Caco-2 (cell line): ENCODE results near the gene ATP2C1. TPM values are rescaled to one million over a fixed set of nuclear protein-coding genes. Genes with fewer than 3 reads are reported as not detected.

ENCODE experiments used
- BruUV-seq: library from RNA; stranded (reverse); fragments of 400-500 nt; replicated peaks from 2 replicates; lab custom pipeline; 2021; lab: Mats Ljungman, UMichigan
- CTCF ChIA-PET: fragments of 300-600 bp; sonication (Branson Sonifier 250); formaldehyde crosslinking; loops from one replicate; lab custom pipeline; 2022; ENCODE audit warnings: antibody characterized with exemption; lab: Charles Lee
- POLR2A ChIA-PET: fragments of 300-600 bp; sonication (Branson Sonifier 250); formaldehyde crosslinking; loops from one replicate; lab custom pipeline; 2022; ENCODE audit warnings: antibody characterized with exemption; lab: Charles Lee
- DNase-seq, 2 experiments: peaks; one replicate each; pipeline versions ENCODE4 v3.0.0 to v3.0.0-alpha.2; 2020 to 2022
- H3K27me3 ChIP-seq: replicated peaks from 2 replicates; pipeline ENCODE4 v1.6.0; 2011; ENCODE audit warnings: low read length; ENCODE audit not compliant: control insufficient read depth, insufficient read depth
- H3K36me3 ChIP-seq: 2 replicates; pipeline ENCODE4 v1.5.1; 2011; ENCODE audit warnings: low read length; ENCODE audit not compliant: control insufficient read depth, insufficient read depth
- H3K4me1 ChIP-seq: fragments of 250-450 bp; sonication (Bioruptor Pico); 2 replicates; pipeline ENCODE4 v1.5.1; 2020; ENCODE audit warnings: mild to moderate bottlenecking
- H3K4me3 ChIP-seq: 2 replicates; pipeline ENCODE4 v1.5.1; 2011; ENCODE audit warnings: low read depth, mild to moderate bottlenecking, control low read depth, low read length
- H3K9me3 ChIP-seq: fragments of 250-450 bp; sonication (Bioruptor Pico); 2 replicates; pipeline ENCODE4 v1.5.1; 2020; ENCODE audit warnings: mild to moderate bottlenecking, moderate library complexity
- H3K27ac Mint-ChIP-seq: one replicate; pipeline ENCODE4 v1.8.0; 2022; ENCODE audit warnings: mixed read lengths; ENCODE audit not compliant: unreplicated experiment
- H3K27me3 Mint-ChIP-seq: one replicate; pipeline ENCODE4 v1.8.0; 2022; ENCODE audit warnings: mixed read lengths; ENCODE audit not compliant: insufficient read depth, unreplicated experiment
- H3K36me3 Mint-ChIP-seq: one replicate; pipeline ENCODE4 v1.8.0; 2022; ENCODE audit warnings: mild to moderate bottlenecking, mixed read lengths; ENCODE audit not compliant: insufficient read depth, unreplicated experiment
- H3K4me1 Mint-ChIP-seq: one replicate; pipeline ENCODE4 v1.8.0; 2022; ENCODE audit warnings: low read depth, mixed read lengths; ENCODE audit not compliant: unreplicated experiment
- H3K4me3 Mint-ChIP-seq: one replicate; pipeline ENCODE4 v1.8.0; 2022; ENCODE audit warnings: mild to moderate bottlenecking, moderate library complexity, mixed read lengths; ENCODE audit not compliant: unreplicated experiment
- H3K9me3 Mint-ChIP-seq: one replicate; pipeline ENCODE4 v1.8.0; 2022; ENCODE audit warnings: mixed read lengths; ENCODE audit not compliant: unreplicated experiment
- intact Hi-C: fragments of 100-400 bp; cut with micrococcal nuclease; formaldehyde crosslinking; loops from one replicate; pipeline ENCODE4 v1.10.0; 2022; ENCODE audit not compliant: unreplicated experiment
- total RNA-seq: library from RNA; stranded (reverse); gene quantifications from 2 replicates; pipeline ENCODE4 v1.2.3, GENCODE V29; 2022
- TF ChIP-seq, protein P1 (sequence below), 2 experiments: fragments of 200-600 bp in 1 of 2; IDR thresholded peaks; 1 replicate in 1 of 2; 2 replicates in 1 of 2; pipeline versions ENCODE4 v1.5.1 to v1.8.0; 2011 to 2022; ENCODE audit warnings: antibody characterized with exemption in 1 of 2, control low read depth in 1 of 2, inconsistent platforms in 1 of 2, low read depth in 1 of 2, low read length in 1 of 2, mild to moderate bottlenecking in 1 of 2, moderate library complexity in 1 of 2; ENCODE audit not compliant: insufficient read depth in 1 of 2, severe bottlenecking in 1 of 2, unreplicated experiment in 1 of 2

ATP2C1 gene
- total RNA-seq, 1 experiment from 2014 or later, result 64.9 TPM

DNA sequence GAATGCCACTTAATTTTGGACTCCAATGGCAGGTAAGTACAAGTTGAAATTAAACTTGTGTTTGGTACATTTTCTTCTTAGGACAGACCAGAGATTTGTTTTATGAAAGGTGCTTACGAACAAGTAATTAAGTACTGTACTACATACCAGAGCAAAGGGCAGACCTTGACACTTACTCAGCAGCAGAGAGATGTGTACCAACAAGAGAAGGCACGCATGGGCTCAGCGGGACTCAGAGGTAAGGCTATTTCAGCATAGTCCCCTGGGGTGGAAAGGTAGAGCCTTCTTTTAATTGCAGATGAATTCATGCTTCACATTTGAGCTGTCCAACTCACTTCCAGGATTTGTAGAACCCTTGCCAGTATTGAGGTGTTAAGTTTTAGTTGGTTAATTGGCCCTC, 81.4 kb downstream of the ATP2C1 start:
- H3K4me3 ChIP-seq, result no peak overlapping the region
- CTCF ChIA-PET, result no interaction called here
- H3K9me3 Mint-ChIP-seq, result no peaks in the 10 kb centered on the region

GRCh38 chr3:130976706-130977105, 82.8 kb downstream of the ATP2C1 start:
- intact Hi-C loops, result no loop called here
- BruUV-seq, result no TSS peak
- no peak overlapping the region for H3K27ac Mint-ChIP-seq
- Histone ChIP-seq H3K4me1 (no peaks in the 10 kb centered on the region), H3K27me3 (no peaks in the 10 kb centered on the region), H3K9me3 (no peaks in the 10 kb centered on the region), H3K4me3 (no peak overlapping the region), H3K36me3 (no peaks in the 10 kb centered on the region)
- CTCF ChIA-PET, result no interaction called here
- H3K27me3 Mint-ChIP-seq, result no peaks in the 10 kb centered on the region
- H3K9me3 Mint-ChIP-seq, result no peaks in the 10 kb centered on the region
- H3K4me1 Mint-ChIP-seq, result no peaks in the 10 kb centered on the region
- H3K4me3 Mint-ChIP-seq, result no peak overlapping the region
- DNase-seq, result no peak
- POLR2A ChIA-PET, result no interaction called here
- H3K36me3 Mint-ChIP-seq, result peaks cover 17% of the 10 kb centered on the region
- TF ChIP-seq, protein P1, sequence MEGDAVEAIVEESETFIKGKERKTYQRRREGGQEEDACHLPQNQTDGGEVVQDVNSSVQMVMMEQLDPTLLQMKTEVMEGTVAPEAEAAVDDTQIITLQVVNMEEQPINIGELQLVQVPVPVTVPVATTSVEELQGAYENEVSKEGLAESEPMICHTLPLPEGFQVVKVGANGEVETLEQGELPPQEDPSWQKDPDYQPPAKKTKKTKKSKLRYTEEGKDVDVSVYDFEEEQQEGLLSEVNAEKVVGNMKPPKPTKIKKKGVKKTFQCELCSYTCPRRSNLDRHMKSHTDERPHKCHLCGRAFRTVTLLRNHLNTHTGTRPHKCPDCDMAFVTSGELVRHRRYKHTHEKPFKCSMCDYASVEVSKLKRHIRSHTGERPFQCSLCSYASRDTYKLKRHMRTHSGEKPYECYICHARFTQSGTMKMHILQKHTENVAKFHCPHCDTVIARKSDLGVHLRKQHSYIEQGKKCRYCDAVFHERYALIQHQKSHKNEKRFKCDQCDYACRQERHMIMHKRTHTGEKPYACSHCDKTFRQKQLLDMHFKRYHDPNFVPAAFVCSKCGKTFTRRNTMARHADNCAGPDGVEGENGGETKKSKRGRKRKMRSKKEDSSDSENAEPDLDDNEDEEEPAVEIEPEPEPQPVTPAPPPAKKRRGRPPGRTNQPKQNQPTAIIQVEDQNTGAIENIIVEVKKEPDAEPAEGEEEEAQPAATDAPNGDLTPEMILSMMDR (IDR thresholded peaks at IDR 0.05; ENCODE audit: insufficient read depth in 1 of 2, low read depth in 1 of 2, low read length in 1 of 2, severe bottlenecking in 1 of 2, unreplicated experiment in 1 of 2), result no peak

More for the DNA sequence above, 81.4 kb downstream of the ATP2C1 start:
- no peak for DNase-seq
- POLR2A ChIA-PET, result no interaction called here
- Mint-ChIP-seq H3K4me1 (no peaks in the 10 kb centered on the region), H3K27me3 (no peaks in the 10 kb centered on the region), H3K27ac (no peak overlapping the region), H3K4me3 (no peak overlapping the region), H3K36me3 (peaks cover 23% of the 10 kb centered on the region)
- Histone ChIP-seq H3K36me3 (no peaks in the 10 kb centered on the region), H3K9me3 (no peaks in the 10 kb centered on the region), H3K27me3 (no peaks in the 10 kb centered on the region), H3K4me1 (peaks cover 3% of the 10 kb centered on the region)
- intact Hi-C loops, result no loop called here
- no TSS peak for BruUV-seq
- TF ChIP-seq, protein P1 (IDR thresholded peaks at IDR 0.05; ENCODE audit: insufficient read depth in 1 of 2, low read depth in 1 of 2, low read length in 1 of 2, severe bottlenecking in 1 of 2, unreplicated experiment in 1 of 2), result no peak

DNA sequence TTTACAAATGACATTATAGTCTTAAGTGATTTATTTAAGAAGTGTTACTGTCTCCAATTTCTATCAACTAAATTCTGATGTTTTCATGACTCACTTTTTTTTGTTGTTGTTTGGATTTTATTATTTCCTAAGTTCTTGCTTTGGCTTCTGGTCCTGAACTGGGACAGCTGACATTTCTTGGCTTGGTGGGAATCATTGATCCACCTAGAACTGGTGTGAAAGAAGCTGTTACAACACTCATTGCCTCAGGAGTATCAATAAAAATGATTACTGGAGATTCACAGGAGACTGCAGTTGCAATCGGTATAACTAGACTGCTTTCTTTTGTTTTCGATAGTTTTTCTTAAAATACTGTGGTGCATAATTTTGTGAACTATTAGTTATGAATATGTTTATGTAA, 85.2 kb downstream of the ATP2C1 start:
- TF ChIP-seq, protein P1 (IDR thresholded peaks at IDR 0.05; ENCODE audit: insufficient read depth in 1 of 2, low read depth in 1 of 2, low read length in 1 of 2, severe bottlenecking in 1 of 2, unreplicated experiment in 1 of 2), result no peak
- ChIA-PET CTCF (no interaction called here), POLR2A (no interaction called here)
- peaks cover 6% of the 10 kb centered on the region for H3K36me3 Mint-ChIP-seq
- no peak for DNase-seq
- H3K27me3 Mint-ChIP-seq, result no peaks in the 10 kb centered on the region
- H3K9me3 ChIP-seq, result no peaks in the 10 kb centered on the region
- intact Hi-C loops, result no loop called here
- H3K9me3 Mint-ChIP-seq, result no peaks in the 10 kb centered on the region
- no peaks in the 10 kb centered on the region for H3K4me1 Mint-ChIP-seq
- no peak overlapping the region for H3K4me3 Mint-ChIP-seq
- no peak overlapping the region for H3K27ac Mint-ChIP-seq
- no peaks in the 10 kb centered on the region for H3K36me3 ChIP-seq
- no TSS peak for BruUV-seq
- H3K4me3 ChIP-seq, result no peak overlapping the region
- no peaks in the 10 kb centered on the region for H3K4me1 ChIP-seq
- no peaks in the 10 kb centered on the region for H3K27me3 ChIP-seq
